OCI-LY7 (cell line): Measurements from ENCODE around the gene ZFYVE9.

ENCODE experiments used
- CTCF ChIP-seq: fragments of 200-600 bp; sonication (generic); conservative IDR thresholded peaks from 2 replicates; pipeline ENCODE4 v1.5.1; 2014; ENCODE audit warnings: mild to moderate bottlenecking, antibody characterized with exemption, low read length, moderate library complexity, mixed read lengths
- EZH2phosphoT487 ChIP-seq: fragments of 200-600 bp; sonication (generic); IDR thresholded peaks from 2 replicates; pipeline ENCODE4 v1.6.1; 2018; ENCODE audit warnings: low read depth, borderline replicate concordance, mild to moderate bottlenecking, mixed run types, antibody characterized with exemption, low read length, moderate library complexity, mixed read lengths

GRCh38 chr1:52367272-52367671 lies 225.4 kb downstream of the ZFYVE9 start:
- TF ChIP-seq CTCF (no peak), EZH2phosphoT487 (no peak)
